OCI-LY7 (cell line): ENCODE results near the gene MAN1C1. TPM values are rescaled to one million over a fixed set of nuclear protein-coding genes. Genes with fewer than 3 reads are reported as not detected.

ENCODE experiments used
- BruUV-seq: library from RNA; stranded (reverse); fragments of 400-500 nt; replicated peaks from 2 replicates; lab custom pipeline; 2021; lab: Mats Ljungman, UMichigan
- CTCF ChIA-PET: fragments of 300-600 bp; sonication (Branson Sonifier 250); formaldehyde crosslinking; loops from one replicate; lab custom pipeline; 2022; ENCODE audit warnings: antibody characterized with exemption; ENCODE audit not compliant: unreplicated experiment; lab: Charles Lee
- POLR2A ChIA-PET: fragments of 300-600 bp; sonication (Branson Sonifier 250); formaldehyde crosslinking; loops from one replicate; lab custom pipeline; 2022; ENCODE audit warnings: antibody characterized with exemption; lab: Charles Lee
- DNase-seq: peaks from one replicate; pipeline ENCODE4 v3.0.0-alpha.2; 2015; ENCODE audit warnings: low spot score
- H2AFZ ChIP-seq: fragments of 200-600 bp; sonication (generic), shearing (Covaris generic); 2 replicates; pipeline ENCODE4 v1.6.1; 2014; ENCODE audit warnings: mild to moderate bottlenecking, antibody characterized with exemption, low read length, moderate library complexity
- H3K27ac ChIP-seq: fragments of 200-600 bp; sonication (generic); 2 replicates; pipeline ENCODE4 v1.5.1; 2014; ENCODE audit warnings: mixed run types, low read depth, mild to moderate bottlenecking, moderate library complexity, low read length, inconsistent platforms; ENCODE audit not compliant: poor library complexity, severe bottlenecking
- H3K36me3 ChIP-seq: fragments of 200-600 bp; sonication (generic); 2 replicates; pipeline ENCODE4 v1.6.1; 2014; ENCODE audit warnings: mild to moderate bottlenecking, antibody characterized with exemption, low read length, moderate library complexity, mixed read lengths; ENCODE audit not compliant: insufficient read depth
- H3K4me1 ChIP-seq: fragments of 200-600 bp; sonication (generic); 2 replicates; pipeline ENCODE4 v1.5.1; 2014; ENCODE audit warnings: mild to moderate bottlenecking, low read length; ENCODE audit not compliant: insufficient read depth, poor library complexity, severe bottlenecking
- H3K4me2 ChIP-seq: fragments of 200-600 bp; sonication (generic); 2 replicates; pipeline ENCODE4 v1.6.1; 2014; ENCODE audit warnings: mild to moderate bottlenecking, low read length
- H3K4me3 ChIP-seq: fragments of 200-600 bp; sonication (generic); 2 replicates; pipeline ENCODE4 v1.5.1; 2014; ENCODE audit warnings: mild to moderate bottlenecking, low read depth, low read length; ENCODE audit not compliant: poor library complexity, severe bottlenecking
- H3K79me2 ChIP-seq: fragments of 200-600 bp; sonication (generic); 2 replicates; pipeline ENCODE4 v1.6.1; 2016; ENCODE audit warnings: low read depth, mild to moderate bottlenecking, low read length, moderate library complexity, mixed read lengths; ENCODE audit not compliant: insufficient read depth
- H3K9me2 ChIP-seq: fragments of 200-600 bp; sonication (generic); 2 replicates; pipeline ENCODE4 v1.6.1; 2016; ENCODE audit warnings: mild to moderate bottlenecking, low read length, mixed read lengths; ENCODE audit not compliant: insufficient read depth
- H3K9me3 ChIP-seq: fragments of 200-600 bp; sonication (generic); 2 replicates; pipeline ENCODE4 v1.6.1; 2014; ENCODE audit warnings: mild to moderate bottlenecking, mixed run types, low read length, mixed read lengths
- H4K20me1 ChIP-seq: fragments of 200-600 bp; sonication (generic); 2 replicates; pipeline ENCODE4 v1.6.1; 2014; ENCODE audit warnings: mild to moderate bottlenecking, antibody characterized with exemption, low read length, moderate library complexity, mixed read lengths; ENCODE audit not compliant: insufficient read depth
- CTCF ChIP-seq: fragments of 200-600 bp; sonication (generic); conservative IDR thresholded peaks from 2 replicates; pipeline ENCODE4 v1.5.1; 2014; ENCODE audit warnings: mild to moderate bottlenecking, antibody characterized with exemption, low read length, moderate library complexity, mixed read lengths
- EZH2phosphoT487 ChIP-seq: fragments of 200-600 bp; sonication (generic); IDR thresholded peaks from 2 replicates; pipeline ENCODE4 v1.6.1; 2018; ENCODE audit warnings: low read depth, borderline replicate concordance, mild to moderate bottlenecking, mixed run types, antibody characterized with exemption, low read length, moderate library complexity, mixed read lengths
- intact Hi-C: fragments of 100-400 bp; cut with micrococcal nuclease; formaldehyde crosslinking; loops from one replicate; pipeline ENCODE4 v1.10.0; 2022; ENCODE audit not compliant: unreplicated experiment
- total RNA-seq, 2 experiments: library from RNA; depleted of rRNA in 1 of 2; stranded (reverse); fragments of >200 nt in 1 of 2; shearing (Covaris generic) in 1 of 2; gene quantifications; 2 replicates each; pipeline ENCODE4 v1.2.3, GENCODE V29; 2014 to 2022

The MAN1C1 gene
- total RNA-seq, 2 experiments from 2014 or later, result 3.0 to 4.9 TPM

- no peak overlapping the region for H3K4me3 ChIP-seq
- BruUV-seq, result no TSS peak
- H3K36me3 ChIP-seq, result no peaks in the 10 kb centered on the region
- no peak overlapping the region for H2AFZ ChIP-seq
- no peaks in the 10 kb centered on the region for H3K79me2 ChIP-seq
- no peaks in the 10 kb centered on the region for H3K9me3 ChIP-seq
- DNase-seq, result no peak
- no peaks in the 10 kb centered on the region for H3K9me2 ChIP-seq
- no peak overlapping the region for H3K4me2 ChIP-seq
- TF ChIP-seq EZH2phosphoT487, result no peak
- no peak for TF ChIP-seq CTCF
- CTCF ChIA-PET, result no interaction called here
- POLR2A ChIA-PET, result no interaction called here
- peaks cover 20% of the 10 kb centered on the region for H3K4me1 ChIP-seq
- H4K20me1 ChIP-seq, result no peaks in the 10 kb centered on the region
- no peak overlapping the region for H3K27ac ChIP-seq
- intact Hi-C loops, result no loop called here
These were observed 166.1 kb downstream of the MAN1C1 start for GRCh38 chr1:25782608-25783201.

DNA sequence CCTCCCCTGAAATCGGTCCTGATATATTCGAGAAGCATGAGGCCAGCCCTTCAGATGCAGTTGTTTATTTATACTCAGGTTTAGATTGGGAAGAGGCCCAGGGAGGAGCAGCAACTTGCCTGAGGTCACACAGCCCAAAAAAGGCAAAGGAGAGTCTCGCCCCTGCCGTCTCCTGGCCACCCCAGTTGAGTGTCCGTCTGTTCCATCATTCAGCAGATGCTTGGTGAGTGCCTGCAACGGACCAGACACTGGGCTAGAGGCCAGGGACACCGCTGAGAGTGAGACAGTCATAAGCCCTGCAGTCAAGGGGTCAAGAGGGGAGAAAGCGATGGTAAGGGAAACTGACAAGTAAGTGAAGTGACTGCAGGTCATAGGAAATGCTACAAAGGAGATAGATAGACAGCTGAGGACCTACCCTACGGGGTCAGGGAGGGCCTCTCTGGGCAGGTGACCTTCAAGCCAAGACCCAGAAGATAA, 168.0 kb downstream of the MAN1C1 start:
- H3K27ac ChIP-seq, result no peak overlapping the region
- POLR2A ChIA-PET, result interaction anchor here (0.6 to 0.7 kb wide), 2 partner anchors 18 to 371 kb away, joined by 3 read pairs; no protein-coding TSS in a partner anchor
- no peaks in the 10 kb centered on the region for H4K20me1 ChIP-seq
- H3K4me1 ChIP-seq, result peaks cover 10% of the 10 kb centered on the region
- no peak overlapping the region for H3K4me2 ChIP-seq
- no peak for DNase-seq
- no peaks in the 10 kb centered on the region for H3K9me3 ChIP-seq
- intact Hi-C loops, result no loop called here
- TF ChIP-seq CTCF, result no peak
- no peak for TF ChIP-seq EZH2phosphoT487
- no peak overlapping the region for H3K4me3 ChIP-seq
- BruUV-seq, result no TSS peak
- H3K9me2 ChIP-seq, result no peaks in the 10 kb centered on the region
- no peaks in the 10 kb centered on the region for H3K36me3 ChIP-seq
- CTCF ChIA-PET, result interaction anchor here (0.6 kb wide), 1 partner anchor 537 kb away, joined by 3 read pairs; the partner anchor contains the start of gene RSRP1
- H3K79me2 ChIP-seq, result no peaks in the 10 kb centered on the region
- H2AFZ ChIP-seq, result no peak overlapping the region

DNA sequence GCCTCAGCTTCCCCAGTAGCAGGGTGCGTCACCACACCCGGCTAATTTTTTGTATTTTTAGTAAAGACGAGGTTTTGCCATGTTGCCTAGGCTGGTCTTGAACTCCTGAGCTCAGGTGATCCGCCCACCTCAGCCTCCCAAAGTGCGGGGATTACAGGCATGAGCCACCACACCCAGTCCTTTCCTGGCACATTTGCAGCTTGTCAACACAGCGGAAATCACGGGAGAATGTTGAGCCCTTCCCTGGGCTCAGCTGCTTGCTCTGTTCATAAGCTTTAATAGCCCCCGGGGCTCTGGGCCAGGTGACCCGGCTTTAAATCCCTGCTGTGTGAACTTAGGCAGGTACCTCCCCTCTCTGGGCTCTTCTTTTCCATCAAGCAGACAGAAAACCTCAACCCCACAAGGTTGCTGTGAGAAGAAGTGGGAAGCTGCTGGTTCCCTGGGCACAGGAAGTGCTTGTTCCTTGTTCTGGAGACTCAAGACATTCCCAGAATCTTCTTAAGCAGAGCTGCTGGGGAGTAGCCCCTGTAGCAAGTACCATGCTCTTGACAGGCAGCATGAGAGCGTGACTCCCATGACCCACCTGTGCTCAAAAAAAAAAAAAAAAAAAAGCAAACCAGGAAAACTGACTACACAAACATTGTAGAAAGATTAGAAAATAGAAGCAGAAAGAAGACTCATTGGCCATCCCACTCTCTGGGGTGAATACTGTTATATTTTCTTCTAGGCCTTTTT, 168.9 kb downstream of the MAN1C1 start:
- DNase-seq, result no peak
- ChIA-PET CTCF (no interaction called here), POLR2A (interaction anchor here (0.7 kb wide), 1 partner anchor 18 kb away, joined by 3 read pairs; no protein-coding TSS in a partner anchor)
- H3K79me2 ChIP-seq, result no peaks in the 10 kb centered on the region
- no peak overlapping the region for H3K27ac ChIP-seq
- no peak overlapping the region for H3K4me2 ChIP-seq
- TF ChIP-seq CTCF (no peak), EZH2phosphoT487 (no peak)
- H2AFZ ChIP-seq, result no peak overlapping the region
- no peaks in the 10 kb centered on the region for H4K20me1 ChIP-seq
- no peaks in the 10 kb centered on the region for H3K9me2 ChIP-seq
- no peak overlapping the region for H3K4me3 ChIP-seq
- no TSS peak for BruUV-seq
- H3K36me3 ChIP-seq, result no peaks in the 10 kb centered on the region
- no peaks in the 10 kb centered on the region for H3K9me3 ChIP-seq
- H3K4me1 ChIP-seq, result peaks cover 10% of the 10 kb centered on the region
- intact Hi-C loops, result no loop called here
